SU-DHL-6 (cell line): Measurements from ENCODE around the gene MAGEA2B.
"Not testable (repeated sequence)": the region's sequence is repeated elsewhere in the genome, so short reads cannot be mapped to it uniquely, and the experiment has no call there.

ENCODE experiments used
- H2AFZ ChIP-seq: fragments of 200-600 bp; sonication (generic); 2 replicates; pipeline ENCODE4 v1.6.1; 2014; ENCODE audit warnings: low read depth, mild to moderate bottlenecking, moderate library complexity, mixed read lengths, antibody characterized with exemption, low read length; ENCODE audit not compliant: severe bottlenecking
- H3F3A ChIP-seq: fragments of 200-600 bp; shearing (Covaris generic); 2 replicates; pipeline ENCODE4 v1.6.0; 2016; ENCODE audit warnings: antibody characterized with exemption, mild to moderate bottlenecking; ENCODE audit not compliant: insufficient read depth
- H3K27ac ChIP-seq: fragments of 200-600 bp; sonication (generic); 2 replicates; pipeline ENCODE4 v1.5.1; 2016; ENCODE audit warnings: low read depth, mild to moderate bottlenecking, low read length, moderate library complexity, mixed read lengths
- H3K27me3 ChIP-seq: fragments of 200-600 bp; sonication (generic), shearing (Covaris generic); 2 replicates; pipeline ENCODE4 v1.6.0; 2014; ENCODE audit warnings: mild to moderate bottlenecking, low read length
- H3K36me3 ChIP-seq: fragments of 200-600 bp; sonication (generic); 2 replicates; pipeline ENCODE4 v1.6.1; 2014; ENCODE audit warnings: mild to moderate bottlenecking, low read length, mixed read lengths
- H3K4me2 ChIP-seq: fragments of 300-600, 200-600 bp; shearing (Covaris generic), sonication (generic); 2 replicates; pipeline ENCODE4 v1.6.0; 2014; ENCODE audit warnings: low read length, low read depth, mild to moderate bottlenecking; ENCODE audit not compliant: poor library complexity, severe bottlenecking
- H3K4me3 ChIP-seq: fragments of 200-600 bp; sonication (generic); 2 replicates; pipeline ENCODE4 v1.5.1; 2014; ENCODE audit warnings: antibody characterized with exemption, low read length, mild to moderate bottlenecking, mixed read lengths; ENCODE audit not compliant: insufficient read depth, poor library complexity, severe bottlenecking
- H3K79me2 ChIP-seq: fragments of 200-600 bp; sonication (generic); 2 replicates; pipeline ENCODE4 v1.6.1; 2014; ENCODE audit warnings: mild to moderate bottlenecking, low read length, moderate library complexity; ENCODE audit not compliant: insufficient read depth
- H3K9ac ChIP-seq: fragments of 200-600 bp; sonication (generic); 2 replicates; pipeline ENCODE4 v1.7.0; 2014; ENCODE audit warnings: mild to moderate bottlenecking, low read length
- H3K9me2 ChIP-seq: fragments of 200-600 bp; sonication (generic); replicated peaks from 2 replicates; pipeline ENCODE4 v1.6.1; 2014; ENCODE audit warnings: low read length; ENCODE audit not compliant: insufficient read depth
- H3K9me3 ChIP-seq: fragments of 200-600 bp; sonication (generic); 2 replicates; pipeline ENCODE4 v1.6.1; 2014; ENCODE audit warnings: low read length, mixed read lengths; ENCODE audit not compliant: insufficient read depth
- H4K20me1 ChIP-seq: fragments of 200-600 bp; sonication (generic); 2 replicates; pipeline ENCODE4 v1.6.1; 2014; ENCODE audit warnings: low read depth, mild to moderate bottlenecking, antibody characterized with exemption, low read length, moderate library complexity, mixed read lengths
- CTCF ChIP-seq: fragments of 200-600 bp; sonication (generic); IDR thresholded peaks from one replicate; pipeline ENCODE4 v1.5.1; 2017; ENCODE audit warnings: antibody characterized with exemption, mild to moderate bottlenecking, low read length, moderate library complexity; ENCODE audit not compliant: insufficient read depth, poor library complexity, severe bottlenecking
- EZH2phosphoT487 ChIP-seq: fragments of 200-600 bp; sonication (generic), shearing (Covaris generic); conservative IDR thresholded peaks from 2 replicates; pipeline ENCODE4 v1.6.1; 2018; ENCODE audit warnings: mild to moderate bottlenecking, antibody characterized with exemption, low read length, moderate library complexity, mixed read lengths

The MAGEA2B gene

GRCh38 chrX:152706500-152706899, 7.9 kb upstream of the MAGEA2B start:
- H3K27ac ChIP-seq, H3K79me2 ChIP-seq, H3K27me3 ChIP-seq, H3K9me3 ChIP-seq, H3F3A ChIP-seq, H2AFZ ChIP-seq, H3K4me2 ChIP-seq, H3K9me2 ChIP-seq, H3K36me3 ChIP-seq, H3K9ac ChIP-seq, H3K4me3 ChIP-seq, H4K20me1 ChIP-seq: not testable (repeated sequence)

- not testable (repeated sequence) for H3K27ac ChIP-seq, H3K36me3 ChIP-seq, H3K9me3 ChIP-seq, H4K20me1 ChIP-seq, H3K79me2 ChIP-seq, H3K9ac ChIP-seq, H3K27me3 ChIP-seq, H3F3A ChIP-seq, H3K9me2 ChIP-seq, H3K4me3 ChIP-seq, H2AFZ ChIP-seq, H3K4me2 ChIP-seq
Measured at GRCh38 chrX:152709173-152709572, 5.3 kb upstream of the MAGEA2B start, which contains the start of gene CSAG2. TSS of gene CSAG2 (minus strand) at chrX:152709273. CDS start at chrX:152709112, 161 bp downstream.

GRCh38 chrX:152713195-152713594, 1.2 kb upstream of the MAGEA2B start:
- H3K9me3 ChIP-seq, H3K9ac ChIP-seq, H3K36me3 ChIP-seq, H3F3A ChIP-seq, H3K9me2 ChIP-seq, H3K27ac ChIP-seq, H3K4me2 ChIP-seq, H3K27me3 ChIP-seq, H4K20me1 ChIP-seq, H3K79me2 ChIP-seq, H2AFZ ChIP-seq, H3K4me3 ChIP-seq: not testable (repeated sequence)

- Histone ChIP-seq H4K20me1 (no peaks in the 10 kb centered on the region), H3K4me2 (no peak overlapping the region), H3K9me3 (no peaks in the 10 kb centered on the region), H3K79me2 (no peaks in the 10 kb centered on the region), H3F3A (no peaks in the 10 kb centered on the region), H3K4me3 (no peak overlapping the region), H3K36me3 (no peaks in the 10 kb centered on the region), H3K27me3 (no peaks in the 10 kb centered on the region), H3K9ac (no peak overlapping the region), H3K27ac (no peak overlapping the region), H2AFZ (no peak overlapping the region), H3K9me2 (no peaks in the 10 kb centered on the region)
- TF ChIP-seq CTCF, result no peak
- TF ChIP-seq EZH2phosphoT487, result no peak
Measured at GRCh38 chrX:152725409-152725808, 11.0 kb downstream of the MAGEA2B start.

GRCh38 chrX:152733261-152733975, 19.0 kb downstream of the MAGEA2B start, which contains the start of the genes CSAG1 and MAGEA12:
TSS of gene CSAG1 (minus strand) at chrX:152733721. CDS start at chrX:152732460, 1,261 bp downstream.
TSS of gene MAGEA12 (plus strand) at chrX:152733757. CDS start at chrX:152736162, 2,405 bp downstream.
- Histone ChIP-seq H4K20me1 (no peaks in the 10 kb centered on the region), H3K79me2 (no peaks in the 10 kb centered on the region), H3K36me3 (no peaks in the 10 kb centered on the region), H3K27ac (no peak within 1 kb of the TSS), H3K9ac (no peak within 1 kb of the TSS), H3F3A (no peaks in the 10 kb centered on the region), H3K4me2 (no peak within 1 kb of the TSS), H2AFZ (no peak within 1 kb of the TSS), H3K27me3 (no peaks in the 10 kb centered on the region), H3K9me2 (no peaks in the 10 kb centered on the region), H3K9me3 (no peaks in the 10 kb centered on the region), H3K4me3 (no peak within 1 kb of the TSS)
- no peak for TF ChIP-seq CTCF
- TF ChIP-seq EZH2phosphoT487, result no peak

GRCh38 chrX:152734143-152734858, 19.9 kb downstream of the MAGEA2B start:
- not testable (repeated sequence) for H3K4me2 ChIP-seq, H4K20me1 ChIP-seq, H3K27me3 ChIP-seq, H3K36me3 ChIP-seq, H3K9me3 ChIP-seq, H3F3A ChIP-seq, H2AFZ ChIP-seq, H3K79me2 ChIP-seq, H3K9ac ChIP-seq, H3K27ac ChIP-seq, H3K4me3 ChIP-seq, H3K9me2 ChIP-seq
